Activated gamma-delta T cell (primary cell): ENCODE results near the gene PSMB3.

Source experiments
- DNase-seq: peaks from one replicate; lab custom pipeline; 2025; lab: John Stamatoyannopoulos, UW

PSMB3 gene

GRCh38 chr17:38733982-38734973 lies 18.3 kb upstream of the PSMB3 start:
- no peak for DNase-seq

- DNase-seq: no peak
Measured at GRCh38 chr17:38735161-38735997, 17.2 kb upstream of the PSMB3 start.

GRCh38 chr17:38738007-38738662 lies 14.4 kb upstream of the PSMB3 start:
- no peak for DNase-seq

GRCh38 chr17:38738686-38739085 lies 13.9 kb upstream of the PSMB3 start:
- no peak for DNase-seq

- no peak for DNase-seq
Measured at GRCh38 chr17:38739305-38739704, 13.2 kb upstream of the PSMB3 start.

GRCh38 chr17:38740044-38740443 lies 12.5 kb upstream of the PSMB3 start:
- no peak for DNase-seq

- no peak for DNase-seq
Measured at GRCh38 chr17:38740806-38741205, 11.7 kb upstream of the PSMB3 start.

GRCh38 chr17:38741461-38741860 lies 11.1 kb upstream of the PSMB3 start:
- DNase-seq: no peak

- no peak for DNase-seq
Measured at GRCh38 chr17:38741921-38742410, 10.6 kb upstream of the PSMB3 start.

GRCh38 chr17:38742411-38743308 lies 9.9 kb upstream of the PSMB3 start:
- DNase-seq: no peak

GRCh38 chr17:38743556-38744171 lies 8.9 kb upstream of the PSMB3 start:
- no peak for DNase-seq

- DNase-seq: no peak
Measured at GRCh38 chr17:38745545-38745944, 7.0 kb upstream of the PSMB3 start.

GRCh38 chr17:38746004-38746848 lies 6.3 kb upstream of the PSMB3 start:
- no peak for DNase-seq

GRCh38 chr17:38746849-38747462 lies 5.6 kb upstream of the PSMB3 start:
- DNase-seq: no peak

- DNase-seq: no peak
Measured at GRCh38 chr17:38747463-38748148, 4.9 kb upstream of the PSMB3 start.

- no peak for DNase-seq
Measured at GRCh38 chr17:38748149-38748891, 4.2 kb upstream of the PSMB3 start, which contains the start of gene PCGF2. TSS of gene PCGF2 (minus strand) at chr17:38748336. CDS start at chr17:38740402, 7,934 bp downstream.

- DNase-seq: no peak
Measured at GRCh38 chr17:38748892-38749222, 3.7 kb upstream of the PSMB3 start.
